ENCODE results near the gene FRAS1.

DNA sequence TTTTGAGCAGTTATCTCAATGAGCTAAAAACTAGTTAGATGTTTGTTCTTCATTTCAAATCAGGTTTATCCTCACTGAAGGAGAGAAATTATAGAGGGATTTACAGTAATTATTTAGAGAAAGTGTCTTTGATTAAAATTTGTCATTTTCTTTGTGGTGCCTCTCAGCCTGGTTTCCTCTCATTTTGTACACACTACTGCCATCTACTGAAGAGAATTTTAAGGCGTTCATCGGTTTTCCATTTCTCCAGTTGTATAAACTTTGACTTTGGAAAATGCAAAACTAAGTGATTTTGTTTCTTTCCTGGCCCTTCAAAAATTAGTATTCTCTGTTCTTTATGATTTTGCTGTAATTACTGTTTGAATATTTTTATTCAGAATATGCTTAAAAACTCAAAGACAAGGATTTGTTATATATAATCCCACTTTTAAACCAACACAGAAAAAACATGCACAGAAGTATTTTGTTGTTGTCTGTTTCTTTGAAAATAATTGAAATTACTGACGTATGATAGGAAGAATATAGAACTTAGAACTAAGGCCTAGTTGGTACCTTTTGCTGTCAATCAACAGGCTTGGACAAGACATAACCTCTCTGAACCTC lies 460.0 kb downstream of the FRAS1 start:
- TF ChIP-seq, protein P1, sequence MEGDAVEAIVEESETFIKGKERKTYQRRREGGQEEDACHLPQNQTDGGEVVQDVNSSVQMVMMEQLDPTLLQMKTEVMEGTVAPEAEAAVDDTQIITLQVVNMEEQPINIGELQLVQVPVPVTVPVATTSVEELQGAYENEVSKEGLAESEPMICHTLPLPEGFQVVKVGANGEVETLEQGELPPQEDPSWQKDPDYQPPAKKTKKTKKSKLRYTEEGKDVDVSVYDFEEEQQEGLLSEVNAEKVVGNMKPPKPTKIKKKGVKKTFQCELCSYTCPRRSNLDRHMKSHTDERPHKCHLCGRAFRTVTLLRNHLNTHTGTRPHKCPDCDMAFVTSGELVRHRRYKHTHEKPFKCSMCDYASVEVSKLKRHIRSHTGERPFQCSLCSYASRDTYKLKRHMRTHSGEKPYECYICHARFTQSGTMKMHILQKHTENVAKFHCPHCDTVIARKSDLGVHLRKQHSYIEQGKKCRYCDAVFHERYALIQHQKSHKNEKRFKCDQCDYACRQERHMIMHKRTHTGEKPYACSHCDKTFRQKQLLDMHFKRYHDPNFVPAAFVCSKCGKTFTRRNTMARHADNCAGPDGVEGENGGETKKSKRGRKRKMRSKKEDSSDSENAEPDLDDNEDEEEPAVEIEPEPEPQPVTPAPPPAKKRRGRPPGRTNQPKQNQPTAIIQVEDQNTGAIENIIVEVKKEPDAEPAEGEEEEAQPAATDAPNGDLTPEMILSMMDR (IDR thresholded peaks at IDR 0.05) = peak; percentile 19 to 71 (median 48)
- no peak for TF ChIP-seq POLR2A (IDR thresholded peaks at IDR 0.05)
